NCI-H526 treated with DMSO at 0.1 percent for 48 hours (cell line): ENCODE measurements around the gene AMBP.
"Not testable (repeated sequence)": the region's sequence is repeated elsewhere in the genome, so short reads cannot be mapped to it uniquely, and the experiment has no call there.

Experiments used
- DNase-seq: peaks from one replicate; lab custom pipeline; 2025; lab: John Stamatoyannopoulos, UW

The AMBP gene

GRCh38 chr9:114091711-114092110 lies 13.6 kb upstream of the AMBP start:
- no peak for DNase-seq

- no peak for DNase-seq
Measured at GRCh38 chr9:114090798-114091197, 12.7 kb upstream of the AMBP start.

GRCh38 chr9:114089206-114089840 lies 11.2 kb upstream of the AMBP start:
- DNase-seq, result no peak

GRCh38 chr9:114088571-114089170 lies 10.6 kb upstream of the AMBP start:
- no peak for DNase-seq

GRCh38 chr9:114087721-114088120 lies 9.6 kb upstream of the AMBP start:
- DNase-seq, result no peak

GRCh38 chr9:114086607-114087006 lies 8.5 kb upstream of the AMBP start:
- no peak for DNase-seq

GRCh38 chr9:114086009-114086408 lies 7.9 kb upstream of the AMBP start:
- DNase-seq, result no peak

GRCh38 chr9:114085387-114085789 lies 7.3 kb upstream of the AMBP start:
- no peak for DNase-seq

- DNase-seq, result no peak
Measured at GRCh38 chr9:114084282-114085073, 6.4 kb upstream of the AMBP start.

- no peak for DNase-seq
Measured at GRCh38 chr9:114083666-114084065, 5.6 kb upstream of the AMBP start.

GRCh38 chr9:114082763-114083412 lies 4.8 kb upstream of the AMBP start:
- DNase-seq, result not testable (repeated sequence)

GRCh38 chr9:114082017-114082762 lies 4.1 kb upstream of the AMBP start:
- DNase-seq, result peak; percentile 54

- no peak for DNase-seq
Measured at GRCh38 chr9:114081441-114082016, 3.4 kb upstream of the AMBP start.

GRCh38 chr9:114080773-114081440 lies 2.8 kb upstream of the AMBP start:
- DNase-seq, result no peak

- no peak for DNase-seq
Measured at GRCh38 chr9:114080195-114080772, 2.2 kb upstream of the AMBP start.

- no peak for DNase-seq
Measured at GRCh38 chr9:114078781-114079156, 669 bp upstream of the AMBP start.

GRCh38 chr9:114077162-114077837 lies 800 bp downstream of the AMBP start:
- DNase-seq, result no peak

GRCh38 chr9:114076237-114077161 lies 1.6 kb downstream of the AMBP start:
- DNase-seq, result no peak

GRCh38 chr9:114075602-114076001 lies 2.5 kb downstream of the AMBP start:
- DNase-seq, result no peak
